ENCODE data around the gene EPHA6. TPM values are rescaled to one million over a fixed set of nuclear protein-coding genes. Genes with fewer than 3 reads are reported as not detected.

The EPHA6 gene
- total RNA-seq, 2 experiments from 2014 or later, result not detected

GRCh38 chr3:97066531-97066930, 252.1 kb downstream of the EPHA6 start:
- H3K4me3 Mint-ChIP-seq, result no peak overlapping the region
- ChIA-PET POLR2A (no interaction called here), CTCF (no interaction called here)
- Histone ChIP-seq H3K4me1 (ENCODE audit: insufficient read depth, low read length) (no peaks in the 10 kb centered on the region), H3K27me3 (ENCODE audit: control insufficient read depth in 1 of 2, insufficient read depth in 2 of 2, low read length in 2 of 2) (no peaks in the 10 kb centered on the region), H3K36me3 (ENCODE audit: insufficient read depth, low read length) (no peaks in the 10 kb centered on the region), H3K9me3 (ENCODE audit: control insufficient read depth in 1 of 2, insufficient read depth in 1 of 2, low read length in 2 of 2) (peaks cover 0 to 4% of the 10 kb centered on the region in 2 experiments), H3K4me3 (ENCODE audit: low read length) (no peak overlapping the region), H3K27ac (ENCODE audit: low read depth in 1 of 2, low read length in 2 of 2) (no peak overlapping the region)
- H3K36me3 Mint-ChIP-seq (ENCODE audit: low read depth), result no peaks in the 10 kb centered on the region
- intact Hi-C loops (cut with DNase I, micrococcal nuclease), result no loop called here
- H3K4me1 Mint-ChIP-seq (ENCODE audit: low read depth), result no peaks in the 10 kb centered on the region
- H3K9me3 Mint-ChIP-seq, result peaks cover 14% of the 10 kb centered on the region
- no peak for ATAC-seq (ENCODE audit: poor library complexity)
- no peak for DNase-seq
- no peaks in the 10 kb centered on the region for H3K27me3 Mint-ChIP-seq
- no peak for TF ChIP-seq CTCF (IDR thresholded peaks at IDR 0.05)
- no peak overlapping the region for H3K27ac Mint-ChIP-seq

- H3K4me3 Mint-ChIP-seq, result no peak overlapping the region
- peaks cover 5% of the 10 kb centered on the region for H3K9me3 Mint-ChIP-seq
- intact Hi-C loops (cut with DNase I, micrococcal nuclease), result no loop called here
- H3K4me1 Mint-ChIP-seq (ENCODE audit: low read depth), result no peaks in the 10 kb centered on the region
- H3K9me3 ChIP-seq (ENCODE audit: control insufficient read depth in 1 of 2, insufficient read depth in 1 of 2, low read length in 2 of 2), result no peaks in the 10 kb centered on the region
- H3K27ac ChIP-seq (ENCODE audit: low read depth in 1 of 2, low read length in 2 of 2), result no peak overlapping the region
- TF ChIP-seq CTCF (IDR thresholded peaks at IDR 0.05), result no peak
- no peak overlapping the region for H3K27ac Mint-ChIP-seq
- DNase-seq (no peak), ATAC-seq (ENCODE audit: poor library complexity) (no peak)
- H3K27me3 Mint-ChIP-seq, result no peaks in the 10 kb centered on the region
- no peaks in the 10 kb centered on the region for H3K27me3 ChIP-seq (ENCODE audit: control insufficient read depth in 1 of 2, insufficient read depth in 2 of 2, low read length in 2 of 2)
- no peaks in the 10 kb centered on the region for H3K4me1 ChIP-seq (ENCODE audit: insufficient read depth, low read length)
- ChIA-PET POLR2A (no interaction called here), CTCF (no interaction called here)
- H3K36me3 ChIP-seq (ENCODE audit: insufficient read depth, low read length), result no peaks in the 10 kb centered on the region
- no peaks in the 10 kb centered on the region for H3K36me3 Mint-ChIP-seq (ENCODE audit: low read depth)
- H3K4me3 ChIP-seq (ENCODE audit: low read length), result no peak overlapping the region
These were observed 255.9 kb downstream of the EPHA6 start for GRCh38 chr3:97070302-97070701.

GRCh38 chr3:97074546-97074945, 260.2 kb downstream of the EPHA6 start:
- ChIA-PET POLR2A (no interaction called here), CTCF (no interaction called here)
- no peak overlapping the region for H3K4me3 Mint-ChIP-seq
- no peak overlapping the region for H3K27ac Mint-ChIP-seq
- no peak for DNase-seq
- Histone ChIP-seq H3K4me1 (ENCODE audit: insufficient read depth, low read length) (no peaks in the 10 kb centered on the region), H3K9me3 (ENCODE audit: control insufficient read depth in 1 of 2, insufficient read depth in 1 of 2, low read length in 2 of 2) (no peaks in the 10 kb centered on the region), H3K27ac (ENCODE audit: low read depth in 1 of 2, low read length in 2 of 2) (no peak overlapping the region), H3K27me3 (ENCODE audit: control insufficient read depth in 1 of 2, insufficient read depth in 2 of 2, low read length in 2 of 2) (no peaks in the 10 kb centered on the region), H3K36me3 (ENCODE audit: insufficient read depth, low read length) (no peaks in the 10 kb centered on the region), H3K4me3 (ENCODE audit: low read length) (no peak overlapping the region)
- no peak for TF ChIP-seq CTCF (IDR thresholded peaks at IDR 0.05)
- no peak for ATAC-seq (ENCODE audit: poor library complexity)
- intact Hi-C loops (cut with DNase I, micrococcal nuclease), result no loop called here
- no peaks in the 10 kb centered on the region for H3K4me1 Mint-ChIP-seq (ENCODE audit: low read depth)
- H3K36me3 Mint-ChIP-seq (ENCODE audit: low read depth), result no peaks in the 10 kb centered on the region
- no peaks in the 10 kb centered on the region for H3K27me3 Mint-ChIP-seq
- peaks cover 8% of the 10 kb centered on the region for H3K9me3 Mint-ChIP-seq
